Measurements from ENCODE around the gene UGT1A1.

- TF ChIP-seq POLR2A (IDR thresholded peaks at IDR 0.05; ENCODE audit: borderline replicate concordance, extremely low read depth, insufficient read depth, insufficient read length), result no peak
- TF ChIP-seq CTCF (IDR thresholded peaks at IDR 0.05 in 2 of 3, conservative IDR thresholded peaks at IDR 0.05 in 1 of 3; ENCODE audit: borderline replicate concordance in 1 of 3, insufficient read depth in 1 of 3, low read depth in 2 of 3, low read length in 2 of 3), result no peak
- TF ChIP-seq FOSL1 (IDR thresholded peaks at IDR 0.05; ENCODE audit: low read depth), result no peak
- no peak for TF ChIP-seq EZH2 (IDR thresholded peaks at IDR 0.05)
- no peak for TF ChIP-seq ZFX (IDR thresholded peaks at IDR 0.05)
- no peak for TF ChIP-seq POLR2AphosphoS5 (IDR thresholded peaks at IDR 0.05; ENCODE audit: low read depth, low read length)
- TF ChIP-seq ATF3 (IDR thresholded peaks at IDR 0.05), result no peak
- no peak for TF ChIP-seq REST (IDR thresholded peaks at IDR 0.05; ENCODE audit: low read depth)
- no peak for TF ChIP-seq SIN3A (IDR thresholded peaks at IDR 0.05; ENCODE audit: low read depth)
- no peak for TF ChIP-seq JUND (IDR thresholded peaks at IDR 0.05)
- TF ChIP-seq SRF (IDR thresholded peaks at IDR 0.05; ENCODE audit: low read depth), result no peak
- TF ChIP-seq ZBTB33 (IDR thresholded peaks at IDR 0.05; ENCODE audit: extremely low read depth, insufficient replicate concordance, low read length), result no peak
- no peak for TF ChIP-seq EZH2phosphoT487 (IDR thresholded peaks at IDR 0.05; ENCODE audit: borderline replicate concordance)
These were observed 45.9 kb upstream of the UGT1A1 start for GRCh38 chr2:233714121-233714520.
